T47D (cell line): ENCODE data around the gene AFTPH.
A peak's percentile ranks its signal among the peaks of the same experiment; 100 is the strongest.

Source experiments
- DNase-seq, 2 experiments: peaks; one replicate each; pipeline versions ENCODE4 v3.0.0 to v3.0.0-alpha.2; 2011 to 2012; ENCODE audit warnings: low read depth in 1 of 2, low spot score in 1 of 2
- JUND ChIP-seq: IDR thresholded peaks from 2 replicates; pipeline ENCODE4 v1.6.1; 2012; ENCODE audit warnings: low read depth
- in situ Hi-C: cut with HindIII; loops from 2 replicates; pipeline ENCODE4 v1.10.0; 2016; ENCODE audit warnings: low sequenced_read_pairs, low pct_unique_long_range_greater_than_20kb

The AFTPH gene

GRCh38 chr2:64487256-64488049 is 36.7 kb upstream of the AFTPH start:
- DNase-seq, result no peak
- in situ Hi-C loops, result no loop called here
- no peak for TF ChIP-seq JUND

DNA sequence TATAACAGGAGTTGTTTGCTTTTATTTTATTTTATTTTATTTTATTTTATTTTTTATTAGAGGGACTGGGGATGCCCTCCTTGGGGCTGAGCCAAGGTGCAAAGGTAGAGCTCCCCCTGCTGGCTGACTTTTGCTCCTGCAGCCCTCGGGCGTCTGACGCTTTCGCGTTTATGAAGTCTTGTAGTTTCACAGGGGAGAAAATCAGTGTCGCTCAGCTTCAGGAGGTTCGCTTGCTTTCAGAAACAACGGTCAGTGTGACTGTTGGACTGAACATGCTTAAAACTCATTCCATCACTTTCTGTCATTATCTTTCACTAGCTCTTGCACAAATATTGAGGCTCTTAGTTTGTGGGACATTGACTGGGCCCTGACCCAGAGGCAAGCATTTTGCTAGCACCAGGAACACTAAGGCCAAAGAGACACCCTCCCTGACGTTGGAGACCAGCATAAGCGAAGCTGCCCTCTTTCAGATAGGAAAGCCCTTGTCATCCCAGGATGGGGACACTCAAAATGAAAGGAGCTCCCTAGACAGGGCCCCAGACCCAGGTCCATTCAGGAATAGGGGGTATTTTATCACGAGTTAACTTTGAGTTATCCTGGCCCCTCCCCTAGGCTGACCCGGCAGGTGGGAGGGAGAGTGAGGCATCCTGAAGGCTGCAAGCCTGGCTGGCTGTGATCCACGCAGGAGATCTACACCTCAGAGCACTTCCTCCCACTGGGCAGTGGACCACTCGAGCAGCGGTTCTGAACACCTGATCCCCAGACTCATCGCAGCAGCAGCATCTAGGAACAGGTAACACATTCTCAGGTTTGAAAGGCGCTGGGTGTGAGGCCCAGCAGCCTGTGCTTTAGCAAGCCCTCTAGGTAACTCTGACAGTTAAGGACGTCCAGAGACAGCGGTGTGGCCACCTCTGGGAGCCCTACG is 35.8 kb upstream of the AFTPH start:
- in situ Hi-C loops, result no loop called here
- DNase-seq, result peak; percentile 25 to 67
- TF ChIP-seq JUND, result no peak

DNA sequence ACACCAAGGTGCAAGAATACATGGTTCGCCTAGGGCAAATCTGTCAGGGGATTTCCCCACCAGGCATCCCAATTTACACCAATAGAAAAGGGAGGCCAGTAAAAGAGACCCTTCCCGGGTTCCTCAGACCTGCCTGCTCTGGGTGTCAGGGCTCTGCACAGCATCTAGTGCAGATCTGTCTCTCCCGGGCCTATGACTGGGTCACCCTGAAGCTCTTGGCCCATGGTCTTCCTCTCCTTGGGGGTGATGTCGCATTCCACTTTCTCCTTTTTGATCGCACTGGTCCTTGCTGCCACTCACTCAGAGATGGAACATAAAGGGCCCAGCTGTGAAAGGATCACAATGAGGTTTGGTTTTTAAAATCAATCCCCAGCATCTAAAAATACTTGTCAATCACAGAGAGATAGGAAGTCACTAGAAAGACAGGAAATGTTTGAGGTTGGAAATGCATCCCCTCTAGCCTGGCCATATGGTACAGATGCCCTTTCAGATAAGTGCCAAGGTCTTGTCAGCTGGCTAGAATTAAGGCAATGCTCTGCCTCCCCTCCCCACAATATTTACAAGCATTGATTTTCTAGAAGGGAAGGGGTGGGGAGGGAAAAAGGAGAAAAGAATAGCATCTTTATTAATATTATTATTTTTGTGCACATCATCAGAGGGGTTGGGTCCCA is 34.9 kb upstream of the AFTPH start:
- in situ Hi-C loops, result no loop called here
- DNase-seq, result no peak
- TF ChIP-seq JUND, result no peak

DNA sequence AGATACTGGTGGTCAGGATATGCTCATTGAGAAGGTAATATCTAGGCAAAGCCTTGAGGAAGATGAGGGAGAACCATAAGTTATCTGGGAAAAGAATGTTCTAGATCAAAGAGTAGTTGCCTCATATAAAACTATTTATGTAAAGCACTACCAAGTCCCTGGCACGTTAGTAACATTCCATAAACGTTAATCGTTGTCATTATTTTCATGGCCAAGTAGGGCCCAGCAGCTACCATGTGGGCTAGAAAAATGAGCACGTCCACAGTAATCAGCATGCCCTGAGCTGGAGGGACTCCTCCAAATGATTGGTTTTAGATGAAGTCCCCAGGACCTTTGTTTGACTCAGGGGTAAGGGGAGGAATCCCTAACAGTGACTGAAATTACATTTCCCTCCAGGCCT is 32.7 kb upstream of the AFTPH start:
- no peak for DNase-seq
- in situ Hi-C loops, result no loop called here
- no peak for TF ChIP-seq JUND

DNA sequence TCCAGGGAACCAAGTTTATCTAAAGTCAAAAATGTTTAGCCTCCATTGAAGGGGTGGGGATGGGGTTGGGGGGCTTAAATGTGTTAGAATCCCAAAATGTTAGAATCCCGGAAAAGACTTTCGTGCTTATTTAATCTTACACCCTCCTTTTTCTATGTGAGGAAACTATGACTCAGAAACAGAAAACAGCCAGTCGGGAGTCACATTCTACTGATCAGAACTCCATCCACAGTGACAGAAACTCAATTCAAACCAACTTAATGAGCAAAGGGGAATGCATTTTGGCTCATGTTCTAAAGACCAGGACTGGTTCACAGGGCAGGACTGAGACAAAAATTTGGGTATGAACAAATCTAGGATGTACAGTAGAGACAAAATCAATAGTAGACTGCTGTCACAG is 31.9 kb upstream of the AFTPH start:
- no peak for TF ChIP-seq JUND

DNA sequence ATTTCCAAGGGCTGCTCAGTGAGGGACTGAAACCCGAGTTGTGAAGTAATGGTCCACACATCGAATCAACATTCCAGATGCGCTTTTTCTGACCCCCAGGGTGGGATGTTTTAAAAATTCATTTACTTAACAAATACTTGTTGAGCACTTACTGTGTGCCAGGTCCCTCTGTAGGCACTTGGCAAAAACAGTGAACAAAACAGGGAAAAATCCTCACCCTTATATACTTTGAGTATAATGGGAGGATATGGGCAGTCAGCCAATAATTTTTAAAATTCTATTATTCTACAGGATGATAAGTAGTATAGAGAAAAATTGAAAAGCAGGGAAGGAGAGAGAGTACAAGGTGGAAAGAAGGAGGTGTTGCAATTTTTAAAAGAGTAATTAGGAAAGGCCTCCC is 31.3 kb upstream of the AFTPH start:
- no peak for TF ChIP-seq JUND
- no peak for DNase-seq
- in situ Hi-C loops, result no loop called here

More for the DNA sequence above, 31.9 kb upstream of the AFTPH start:
- DNase-seq, result no peak
- in situ Hi-C loops, result no loop called here

DNA sequence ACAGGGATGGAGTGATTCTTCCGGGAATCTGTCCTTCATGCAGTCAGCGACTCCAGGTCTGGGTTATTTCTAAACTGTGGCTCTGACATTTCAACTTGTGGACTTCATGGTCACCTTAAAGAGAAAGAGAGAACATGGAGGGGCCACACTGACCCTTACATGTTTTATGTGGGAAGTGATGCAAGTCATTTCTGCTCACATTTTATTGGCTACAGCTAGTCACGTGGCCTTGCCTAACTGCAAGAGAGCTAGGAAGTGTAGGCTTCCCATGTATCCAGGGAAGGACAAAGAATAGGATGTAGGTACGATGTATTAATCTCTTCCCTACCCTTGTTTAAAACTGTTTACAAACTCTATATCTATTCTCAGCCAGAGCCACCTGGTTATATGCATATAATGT is 30.3 kb upstream of the AFTPH start:
- no peak for TF ChIP-seq JUND
- in situ Hi-C loops, result no loop called here
- DNase-seq, result no peak

- in situ Hi-C loops, result no loop called here
- TF ChIP-seq JUND, result no peak
Measured at GRCh38 chr2:64498438-64498837, 25.7 kb upstream of the AFTPH start.

DNA sequence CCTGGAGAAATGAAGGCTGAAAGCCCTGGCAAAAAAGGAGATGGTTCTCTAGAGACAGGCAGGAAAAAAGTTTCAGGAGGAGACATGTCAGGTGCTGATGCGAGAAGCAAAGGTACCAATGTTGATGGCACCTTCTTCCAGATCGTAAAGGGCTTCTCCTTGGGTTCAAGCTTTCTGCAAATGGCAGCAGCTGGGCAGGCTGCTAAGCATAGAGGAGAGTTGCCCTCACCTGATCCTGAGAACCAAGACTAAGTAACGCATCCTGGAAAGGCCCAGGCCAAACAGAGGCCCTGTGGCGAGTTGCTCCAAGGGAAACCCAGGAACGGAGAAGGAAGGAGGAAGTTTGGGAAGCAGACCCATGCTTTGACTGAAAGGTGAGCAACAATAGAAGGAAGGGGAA is 23.6 kb upstream of the AFTPH start:
- TF ChIP-seq JUND, result no peak
- DNase-seq, result no peak
- in situ Hi-C loops, result no loop called here

More at GRCh38 chr2:64498438-64498837, 25.7 kb upstream of the AFTPH start:
- DNase-seq, result no peak

DNA sequence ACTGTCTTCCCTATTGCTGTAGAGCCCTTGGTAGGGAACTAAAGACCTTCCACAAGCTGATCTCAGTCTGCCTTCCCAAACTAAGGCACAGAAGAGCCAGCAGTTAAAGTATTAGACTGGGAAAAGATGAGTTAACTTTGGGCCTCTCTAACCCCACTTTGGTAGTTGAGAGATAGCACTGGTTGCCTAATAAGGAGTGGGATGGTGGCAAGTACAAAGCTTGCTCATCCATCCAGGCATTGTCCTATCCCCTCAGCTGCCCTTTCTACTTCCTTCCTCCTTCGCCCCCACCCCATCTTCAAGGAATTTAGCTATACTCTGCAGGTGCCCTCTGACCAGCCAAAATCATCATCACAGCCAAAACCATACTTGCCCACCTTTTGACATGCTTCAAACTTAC is 22.2 kb upstream of the AFTPH start:
- in situ Hi-C loops, result no loop called here
- no peak for TF ChIP-seq JUND
- no peak for DNase-seq

DNA sequence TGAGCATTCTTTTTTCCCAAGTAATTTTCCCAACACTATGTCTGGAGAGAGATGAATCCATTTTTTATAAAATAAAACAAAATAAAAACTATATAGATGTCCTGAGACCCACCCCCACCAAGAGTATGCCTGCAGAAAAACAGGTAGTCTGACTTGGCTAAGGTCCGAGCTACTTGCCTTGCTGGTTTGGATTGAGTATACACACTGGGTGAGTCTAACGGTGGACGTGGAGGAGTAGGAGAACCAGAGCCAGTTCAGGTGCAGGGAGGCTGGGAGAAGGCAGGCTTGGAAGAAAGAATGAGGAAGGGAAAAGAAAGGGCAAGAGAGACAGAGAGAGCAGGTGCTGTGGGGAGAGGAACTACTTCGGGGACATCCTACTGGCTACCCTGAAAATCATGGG is 21.3 kb upstream of the AFTPH start:
- in situ Hi-C loops, result no loop called here
- DNase-seq, result peak; percentile 32 to 75
- no peak for TF ChIP-seq JUND

- no peak for TF ChIP-seq JUND
- in situ Hi-C loops, result no loop called here
- DNase-seq, result no peak
Measured at GRCh38 chr2:64504774-64505720, 19.1 kb upstream of the AFTPH start.
